HG03354 (cell line): ENCODE results near the gene SEMA4F.

Experiments used
- ATAC-seq: cut with Tn5 transposase; IDR thresholded peaks from one replicate; pipeline ENCODE4 v1.9.1; 2021; ENCODE audit warnings: mild to moderate bottlenecking; ENCODE audit not compliant: unreplicated experiment, poor library complexity, severe bottlenecking

SEMA4F gene

DNA sequence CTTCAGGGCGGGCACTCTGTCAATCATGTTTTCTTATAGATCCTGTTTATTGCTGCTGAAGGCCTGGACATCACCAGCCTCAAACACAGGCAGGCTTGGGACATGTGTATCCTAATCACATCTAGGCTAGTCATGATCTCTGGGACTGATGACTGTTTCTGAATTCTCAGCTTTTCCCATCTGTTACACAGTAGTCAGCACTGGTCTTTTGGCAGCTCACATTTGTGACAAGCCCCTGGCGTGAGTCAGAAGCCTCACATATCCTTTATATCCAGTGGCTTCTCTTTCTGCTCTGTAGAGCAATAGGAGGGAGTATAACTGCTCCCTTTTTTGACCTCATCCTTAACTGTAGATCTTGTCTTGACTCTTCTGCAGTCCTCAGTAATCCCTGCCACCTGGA is 4.5 kb downstream of the SEMA4F start:
- ATAC-seq = no peak

DNA sequence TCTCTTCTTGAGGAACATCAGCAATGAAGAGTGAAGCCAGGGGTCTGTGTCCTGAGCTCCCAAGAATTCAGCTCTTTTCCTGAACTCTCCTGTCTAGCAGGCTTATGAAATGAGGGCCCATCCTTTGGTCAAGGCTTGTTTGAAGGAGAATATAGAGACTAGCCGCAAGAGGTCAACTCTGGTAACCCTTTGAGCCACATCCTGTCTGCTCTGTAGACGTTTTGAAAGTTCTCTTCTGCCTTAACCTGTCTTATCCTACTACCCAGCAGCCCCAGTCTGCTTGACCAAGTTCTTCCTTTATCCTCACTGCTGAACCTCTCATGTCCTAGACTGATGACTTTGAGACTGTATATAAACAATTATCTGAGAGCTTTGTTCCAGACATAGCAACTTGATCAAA is 5.4 kb downstream of the SEMA4F start:
- ATAC-seq = no peak

DNA sequence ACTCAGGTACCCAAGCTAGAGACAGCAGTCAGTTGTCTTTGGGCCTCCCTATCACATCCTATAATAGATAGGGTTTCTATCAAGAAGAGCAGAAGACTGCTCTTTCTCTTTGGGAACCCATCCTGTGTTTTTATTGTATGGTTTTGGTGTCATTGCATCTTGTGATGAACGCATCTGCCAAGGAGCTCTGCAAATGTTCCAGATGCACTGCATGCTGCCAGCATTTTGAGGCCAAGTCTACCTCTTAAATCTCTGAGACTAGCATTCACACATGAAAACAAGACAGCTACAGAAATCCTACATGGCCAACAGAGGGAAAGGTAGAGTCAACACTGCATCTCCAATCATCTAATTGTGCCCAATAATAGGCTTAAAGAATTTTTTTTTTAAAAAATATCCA is 14.0 kb downstream of the SEMA4F start:
- ATAC-seq = no peak

DNA sequence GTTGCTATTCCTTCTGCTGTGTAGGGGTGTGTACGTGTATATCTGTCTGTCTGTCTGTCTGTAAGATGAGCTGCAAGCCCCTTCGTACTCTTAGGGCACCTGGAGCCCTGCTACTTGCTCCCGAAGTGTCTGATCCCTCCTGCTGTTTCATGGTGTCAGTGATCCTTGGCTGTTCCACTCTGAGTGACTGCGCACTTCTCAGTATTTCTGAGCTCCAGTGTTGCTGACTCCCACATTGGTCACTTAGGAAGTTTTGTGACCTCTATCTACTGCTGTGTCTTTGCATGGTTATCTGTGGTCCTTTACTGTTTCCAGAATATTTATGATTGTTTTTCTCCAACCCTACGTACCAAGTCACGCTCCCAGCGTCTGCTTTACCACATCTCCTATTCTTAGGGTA is 16.2 kb downstream of the SEMA4F start:
- ATAC-seq = no peak

DNA sequence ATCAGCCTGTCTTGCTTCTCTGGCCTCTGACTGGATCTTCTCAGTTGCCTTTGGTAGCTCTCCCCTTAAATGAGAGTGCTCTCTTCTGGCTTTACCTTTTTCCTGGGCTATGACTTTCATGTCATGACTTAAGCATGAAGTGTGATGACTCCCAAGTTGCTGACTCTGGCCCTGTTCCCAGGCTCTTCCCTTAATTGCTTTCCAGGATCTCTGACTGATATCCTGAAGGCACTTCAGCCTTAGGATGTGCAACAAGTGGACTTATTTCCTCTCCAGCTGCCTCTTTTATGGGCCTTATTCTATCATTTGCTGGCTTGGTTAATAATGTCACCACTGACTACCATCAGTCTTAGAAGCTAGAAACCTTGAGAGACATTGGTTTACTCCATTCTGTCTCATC is 17.4 kb downstream of the SEMA4F start:
- no peak for ATAC-seq

DNA sequence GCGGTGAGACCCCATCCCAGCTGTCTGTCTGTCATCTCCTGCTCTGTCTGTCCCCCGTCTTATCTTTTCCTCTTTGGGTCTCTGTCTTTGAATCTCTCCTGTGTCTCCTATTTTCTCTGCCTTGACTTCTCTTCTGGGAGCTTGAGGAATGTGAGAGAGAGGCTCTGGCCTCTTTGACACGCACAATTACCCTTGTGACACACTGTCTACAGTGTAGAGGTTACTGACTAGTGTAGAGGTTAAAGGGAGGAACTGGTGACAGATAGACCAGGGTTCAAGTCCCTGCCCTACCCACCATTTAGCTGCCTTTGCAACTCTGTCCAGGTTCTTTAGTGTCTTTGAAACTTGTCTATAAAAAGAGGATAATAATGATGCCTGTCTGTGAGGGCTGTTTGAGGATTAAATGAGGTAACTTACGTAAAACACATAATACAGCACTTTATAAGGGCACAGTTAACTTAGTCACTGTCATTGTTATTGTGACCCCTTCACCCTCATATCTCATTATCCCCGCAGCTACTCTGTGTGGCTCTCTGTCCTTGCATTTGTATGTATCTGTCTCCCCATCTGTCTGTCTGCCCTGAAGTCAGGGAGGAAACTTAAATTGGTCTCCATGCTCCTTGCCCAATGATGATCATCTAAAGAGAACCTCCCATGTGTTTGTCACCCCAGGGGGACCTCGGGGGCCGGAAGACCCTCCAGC is 19.9 kb downstream of the SEMA4F start:
- ATAC-seq = no peak

DNA sequence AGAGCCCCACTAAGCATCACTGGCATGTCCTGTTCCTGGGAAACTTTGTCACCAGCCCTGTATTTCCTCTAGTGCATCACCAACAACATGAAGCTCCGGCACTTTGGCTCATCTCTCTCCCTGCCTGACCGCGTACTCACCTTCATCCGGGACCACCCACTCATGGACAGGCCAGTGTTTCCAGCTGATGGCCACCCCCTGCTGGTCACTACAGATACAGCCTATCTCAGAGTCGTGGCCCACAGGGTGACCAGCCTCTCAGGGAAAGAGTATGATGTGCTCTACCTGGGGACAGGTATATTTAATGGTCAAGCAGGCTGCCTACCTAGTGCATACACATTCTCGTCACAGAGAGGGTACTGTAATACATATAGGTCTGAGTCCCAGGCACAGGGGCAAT is 21.0 kb downstream of the SEMA4F start:
- ATAC-seq = no peak

DNA sequence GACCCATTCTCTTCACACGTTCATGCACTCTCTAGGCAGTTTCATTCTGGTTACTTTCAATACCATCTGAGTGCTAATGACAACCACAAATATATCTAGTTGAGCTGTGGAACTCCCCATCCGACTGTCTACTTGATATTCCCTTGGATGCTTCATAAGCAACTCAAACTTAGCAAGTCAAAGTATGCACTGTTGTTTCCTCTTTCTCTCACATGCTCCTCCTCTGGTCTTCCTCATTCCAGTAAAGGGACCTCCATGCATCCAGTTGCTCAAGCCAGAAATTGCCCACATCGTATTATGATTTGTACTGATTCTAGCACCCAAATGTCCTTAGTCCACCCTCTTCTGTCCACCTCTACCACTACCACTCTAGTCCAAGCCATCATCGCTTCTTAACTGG is 22.3 kb downstream of the SEMA4F start:
- no peak for ATAC-seq

DNA sequence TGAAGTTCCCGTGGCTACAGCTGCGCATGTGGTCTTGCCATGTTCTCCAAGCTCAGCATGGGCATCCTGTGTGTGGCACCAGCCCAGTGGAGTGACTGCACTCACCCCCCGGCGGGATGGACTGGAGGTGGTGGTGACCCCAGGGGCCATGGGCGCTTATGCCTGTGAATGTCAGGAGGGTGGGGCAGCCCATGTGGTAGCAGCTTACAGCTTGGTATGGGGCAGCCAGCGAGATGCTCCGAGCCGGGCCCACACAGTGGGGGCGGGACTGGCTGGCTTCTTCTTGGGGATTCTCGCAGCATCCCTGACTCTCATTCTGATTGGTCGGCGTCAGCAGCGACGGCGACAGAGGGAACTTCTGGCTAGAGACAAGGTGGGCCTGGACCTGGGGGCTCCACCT is 25.6 kb downstream of the SEMA4F start:
- no peak for ATAC-seq

DNA sequence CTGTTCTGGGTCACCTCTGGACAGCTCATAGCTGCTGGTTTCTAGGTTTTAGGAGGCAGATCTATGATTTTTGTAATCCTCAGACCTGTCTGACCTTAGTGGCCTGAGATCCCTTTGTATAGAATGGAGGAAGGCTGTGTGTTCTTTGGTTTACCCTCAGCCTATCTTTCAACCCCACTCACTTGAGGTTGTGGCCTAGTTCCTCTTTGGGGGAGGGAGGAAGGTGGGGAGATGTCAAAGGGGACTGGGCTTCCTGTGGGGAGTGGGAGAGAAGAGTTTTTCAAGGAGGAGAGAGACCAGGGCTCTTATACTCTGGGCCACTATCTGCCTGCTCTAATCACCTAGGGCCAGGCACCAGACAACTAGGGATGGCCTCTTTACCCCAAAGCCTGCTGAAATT is 28.5 kb downstream of the SEMA4F start:
- ATAC-seq = no peak

DNA sequence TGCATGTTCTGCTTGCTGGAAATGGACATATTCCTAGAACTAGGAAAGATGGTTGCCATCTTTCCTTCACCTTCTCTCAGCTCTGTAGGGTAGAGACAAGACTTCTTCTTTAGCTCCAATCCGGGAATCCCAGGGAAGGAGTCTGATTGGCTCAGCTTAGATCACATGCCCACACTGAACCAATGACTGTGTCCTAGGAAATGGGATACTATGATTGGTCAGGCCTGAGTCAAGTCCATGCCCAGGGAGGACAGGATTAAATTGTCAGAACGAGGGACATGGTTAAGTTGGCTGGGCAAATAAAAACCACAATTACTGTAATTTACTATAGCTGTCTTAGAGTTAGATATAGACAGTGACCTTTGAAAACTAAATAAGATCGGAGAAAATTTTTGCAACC is 31.4 kb downstream of the SEMA4F start:
- ATAC-seq = no peak

DNA sequence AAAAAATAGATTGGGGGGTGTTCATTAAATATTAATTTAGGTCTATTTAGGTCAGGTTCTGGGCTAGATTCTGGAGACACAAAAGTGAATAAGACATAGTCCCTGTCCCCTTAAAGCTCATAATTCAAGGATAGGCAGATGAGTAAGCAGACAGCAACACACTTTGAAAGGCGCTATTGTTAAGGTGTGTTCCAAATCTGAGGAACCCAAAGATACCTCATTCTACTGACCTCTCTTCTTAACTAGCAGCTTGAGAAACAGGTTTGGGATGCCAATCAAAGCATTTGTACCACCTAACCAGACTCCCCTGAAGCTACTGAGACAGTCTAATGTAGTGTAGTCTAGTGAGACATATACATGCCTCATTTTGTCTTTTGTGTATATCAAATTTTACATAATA is 34.8 kb downstream of the SEMA4F start:
- no peak for ATAC-seq

DNA sequence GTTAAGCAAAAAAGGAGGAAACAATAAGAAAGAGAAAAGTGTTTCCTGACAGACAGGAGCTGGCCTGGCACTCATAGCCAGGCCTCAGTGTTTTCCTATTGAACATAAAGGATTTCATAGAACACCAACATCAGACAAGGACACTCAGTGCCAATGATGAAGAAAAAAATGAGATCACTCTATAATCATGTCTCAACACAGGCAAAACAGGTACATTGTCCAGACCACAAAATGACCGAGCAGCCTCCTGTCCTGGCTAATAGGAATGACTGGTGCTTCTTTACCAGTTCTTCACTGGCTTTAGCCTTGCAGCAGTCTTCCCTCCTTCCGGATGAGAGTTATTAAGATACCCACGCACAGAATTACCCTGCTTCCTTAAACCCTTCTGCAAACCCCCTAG is 35.6 kb downstream of the SEMA4F start:
- ATAC-seq = no peak

DNA sequence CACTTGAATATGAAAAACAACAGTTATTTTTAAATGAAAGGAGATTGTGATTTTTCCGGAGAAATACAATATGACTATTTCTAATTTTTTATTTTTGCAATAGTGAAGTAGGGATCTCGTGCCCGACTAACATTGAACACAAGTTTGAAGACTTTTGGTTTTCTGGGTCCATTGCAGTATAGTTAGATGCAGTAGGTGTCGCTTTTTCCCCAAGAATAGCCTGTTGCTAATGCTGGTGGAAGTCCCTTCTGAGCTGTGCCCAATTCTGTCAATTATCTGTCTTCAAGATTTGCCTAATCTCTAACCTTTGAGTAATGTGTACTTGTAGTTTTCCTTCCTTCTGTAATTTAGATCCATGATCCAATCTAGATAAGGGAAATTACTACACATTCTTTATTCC is 36.5 kb downstream of the SEMA4F start:
- peak; percentile 91 for ATAC-seq

DNA sequence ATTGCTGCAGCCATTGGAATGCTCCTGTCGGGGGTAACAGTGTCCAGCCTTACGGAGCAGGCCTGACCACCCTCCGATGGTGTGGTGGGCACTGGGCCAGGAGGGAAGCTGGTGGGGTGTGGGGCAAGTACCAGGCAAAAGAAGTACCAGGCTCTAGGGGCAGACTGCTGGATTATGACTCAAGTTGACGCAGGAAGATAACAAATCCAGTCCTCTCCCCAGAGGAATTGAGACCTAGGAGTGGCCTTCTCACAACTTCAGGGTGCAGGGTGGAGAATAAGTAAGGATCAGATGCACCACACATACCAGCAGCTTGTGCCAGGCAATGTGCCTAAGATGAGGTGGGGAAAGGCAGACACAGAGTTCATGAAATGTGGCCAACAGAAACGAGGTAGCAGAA is 37.9 kb downstream of the SEMA4F start:
- ATAC-seq = no peak

DNA sequence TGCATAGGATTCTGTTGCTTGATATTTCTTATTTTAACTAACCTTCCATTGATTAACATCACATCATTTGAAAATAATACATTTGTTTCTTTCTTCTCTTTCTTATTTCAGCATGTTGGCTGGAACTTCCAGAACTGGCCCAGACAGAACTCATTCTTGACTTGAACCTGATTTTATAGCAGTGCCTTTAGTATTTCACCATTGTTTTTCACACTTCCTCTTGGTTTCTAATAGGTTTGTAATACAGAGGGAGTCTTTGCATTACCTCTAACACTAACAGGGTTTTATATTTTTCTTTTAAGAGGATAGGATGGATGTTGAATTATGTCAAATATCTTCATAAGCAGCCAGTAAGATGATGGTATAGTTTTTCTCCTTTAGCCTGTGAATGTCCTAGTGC is 39.2 kb downstream of the SEMA4F start:
- ATAC-seq = no peak

DNA sequence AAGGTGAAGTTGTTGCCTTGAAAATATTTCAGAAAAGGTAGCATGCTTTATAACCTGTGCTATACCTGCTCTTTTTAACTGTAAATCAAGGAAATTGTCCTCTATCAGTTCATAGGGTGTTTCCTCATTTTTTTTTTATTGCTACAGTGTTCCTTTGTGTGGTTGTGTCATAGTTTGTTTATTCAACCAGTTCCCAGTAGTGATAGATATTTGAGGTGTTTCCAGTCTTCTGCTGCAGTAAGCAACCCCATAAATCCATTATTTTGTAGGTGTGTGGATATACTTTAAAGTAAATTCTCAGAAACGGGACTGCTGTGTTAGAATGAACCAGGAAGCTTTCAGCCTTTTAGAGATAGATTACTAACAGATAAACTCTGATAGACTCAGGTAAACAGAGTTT is 39.6 kb downstream of the SEMA4F start:
- no peak for ATAC-seq

DNA sequence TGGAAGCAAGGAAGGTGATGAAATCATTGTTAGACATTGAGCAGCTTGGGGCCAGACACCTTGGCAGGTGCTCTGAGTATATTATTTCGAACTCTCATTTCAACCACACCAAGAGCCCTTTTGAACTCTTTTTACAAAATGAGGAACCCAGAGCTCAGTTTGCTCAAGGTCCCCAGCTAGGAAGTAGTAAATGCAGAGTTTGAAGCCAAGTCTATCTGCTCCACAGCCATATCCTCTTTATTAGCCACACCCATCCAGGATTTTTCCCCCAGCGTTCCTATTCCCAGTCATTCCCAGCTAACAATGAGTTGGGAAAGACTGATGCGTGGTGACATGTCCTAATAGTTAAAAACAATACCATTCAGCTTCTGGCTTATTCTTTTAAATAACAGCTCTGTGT is 40.2 kb downstream of the SEMA4F start:
- no peak for ATAC-seq

DNA sequence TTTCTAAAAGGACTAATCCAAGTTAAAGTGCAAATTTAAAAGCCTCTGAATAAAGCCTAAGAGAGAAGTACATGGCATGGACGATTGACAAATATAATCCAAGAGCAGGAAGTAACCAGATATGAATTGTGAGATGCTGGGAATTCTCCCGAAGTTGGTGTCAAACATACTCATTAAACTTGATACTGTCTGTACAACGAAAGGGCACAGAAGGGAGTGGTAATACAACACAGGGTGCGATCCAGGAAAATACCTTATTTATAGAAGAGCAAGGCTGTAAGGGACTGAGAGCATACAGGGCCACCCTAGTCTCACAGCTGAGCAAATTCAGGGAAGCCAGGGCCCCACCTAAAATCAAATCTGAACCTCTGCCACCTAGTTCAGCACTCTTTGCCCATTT is 41.6 kb downstream of the SEMA4F start:
- no peak for ATAC-seq

DNA sequence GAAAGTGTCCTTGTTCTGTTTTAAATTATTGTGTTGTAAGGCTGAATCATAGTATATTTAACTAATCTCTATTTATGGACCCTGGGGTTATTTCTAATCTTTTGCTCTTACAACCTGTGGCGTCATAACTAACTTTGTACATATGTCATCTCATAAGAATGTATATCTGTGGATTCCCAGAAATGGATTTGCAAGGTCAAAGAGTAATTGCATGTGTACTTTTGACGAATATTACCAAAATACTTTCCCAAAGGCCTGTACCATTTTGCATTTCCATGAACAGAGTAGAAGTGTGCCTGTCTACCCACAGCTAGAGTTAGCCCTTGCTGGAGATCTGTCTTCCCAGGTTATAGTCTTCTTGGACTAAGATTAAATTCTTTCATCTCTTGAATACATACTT is 42.8 kb downstream of the SEMA4F start:
- no peak for ATAC-seq

DNA sequence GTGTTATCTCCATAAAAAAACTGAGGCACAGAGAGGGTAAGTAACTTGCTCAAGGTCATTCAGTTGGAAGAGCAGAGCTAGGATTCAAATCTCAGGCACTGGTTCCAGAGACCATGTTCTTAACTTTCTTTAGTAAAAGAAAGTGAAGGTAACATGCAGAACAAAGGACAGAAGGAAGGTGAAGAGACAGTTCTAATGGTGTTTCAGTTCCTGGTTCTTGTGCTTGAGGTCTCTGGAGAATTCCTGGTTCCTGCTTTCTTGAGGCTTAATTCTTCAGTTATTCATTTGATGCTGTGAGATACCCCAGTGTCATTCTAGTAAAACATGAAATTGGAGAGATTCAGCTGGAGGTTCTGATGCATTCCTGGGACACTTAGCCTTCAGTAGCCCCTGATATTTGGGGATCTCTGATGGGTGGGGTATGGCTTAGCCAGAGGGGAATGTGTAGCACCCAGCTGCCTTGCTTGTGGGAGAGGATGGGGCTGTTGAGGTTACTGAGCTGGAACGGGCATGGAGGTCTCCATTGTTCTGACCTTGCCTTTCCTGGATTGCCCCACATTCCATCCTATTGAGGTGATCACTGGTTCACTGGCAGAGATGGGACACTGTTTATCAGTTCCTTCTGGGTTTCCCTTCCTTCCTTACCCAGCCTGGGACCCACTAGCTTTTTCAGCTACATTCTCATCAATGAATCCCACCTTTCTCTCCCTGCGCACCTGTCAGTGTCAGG is 46.8 kb downstream of the SEMA4F start:
- no peak for ATAC-seq
